Measurements from ENCODE around the gene DTD2. TPM values are rescaled to one million over a fixed set of nuclear protein-coding genes. Genes with fewer than 3 reads are reported as not detected.

Gene DTD2
- total and polyA plus RNA-seq, 2 of the 8 experiments (the other 6 are each of a cell fraction or from before 2014, with no cell fraction given), result 12.0 to 19.5 TPM

- Histone ChIP-seq H3K79me2 (ENCODE audit: control insufficient read depth in 1 of 2, insufficient read depth in 2 of 2, low read length in 2 of 2) (no peaks in the 10 kb centered on the region), H2BK120ac (replicated peaks; ENCODE audit: low read depth, low read length) (no peak overlapping the region), H3K9ac (replicated peaks in 1 of 4; ENCODE audit: extremely low read depth in 1 of 4, low read depth in 3 of 4, low read length in 3 of 4) (no peak overlapping the region), H3K27me3 (replicated peaks in 1 of 4; ENCODE audit: control insufficient read depth in 3 of 4, extremely low read depth in 1 of 4, insufficient read depth in 3 of 4, low read length in 3 of 4) (no peaks in the 10 kb centered on the region), H3K4ac (replicated peaks; ENCODE audit: insufficient read length, low read depth, low read length) (no peak overlapping the region), H3K9me3 (ENCODE audit: insufficient read depth in 2 of 2, low read depth in 1 of 2, low read length in 1 of 2) (no peaks in the 10 kb centered on the region), H4K5ac (ENCODE audit: insufficient read length, low read depth, low read length) (no peak overlapping the region), H4K20me1 (replicated peaks in 1 of 2; ENCODE audit: control insufficient read depth in 1 of 2, insufficient read depth in 2 of 2, low read length in 2 of 2) (no peaks in the 10 kb centered on the region), H2BK15ac (ENCODE audit: low read length) (no peak overlapping the region), H3K36me3 (ENCODE audit: control insufficient read depth in 2 of 4, insufficient read depth in 4 of 4, low read length in 3 of 4) (no peaks in the 10 kb centered on the region), H3K56ac (replicated peaks; ENCODE audit: insufficient read length, low read depth, low read length) (no peak overlapping the region), H2AFZ (ENCODE audit: low read length) (no peak overlapping the region), H2BK5ac (ENCODE audit: low read depth, low read length) (no peak overlapping the region), H3K18ac (ENCODE audit: extremely low read depth, low read length) (no peak overlapping the region), H3K4me1 (replicated peaks in 1 of 4; ENCODE audit: control insufficient read depth in 3 of 4, insufficient read depth in 4 of 4, low read length in 3 of 4) (no peaks in the 10 kb centered on the region), H2AK5ac (ENCODE audit: low read depth, low read length) (no peak overlapping the region), H3K23me2 (ENCODE audit: low read depth, low read length) (no peaks in the 10 kb centered on the region), H3K4me2 (ENCODE audit: insufficient read depth in 1 of 2, low read depth in 2 of 2, low read length in 2 of 2) (no peak overlapping the region), H3K23ac (ENCODE audit: insufficient read length) (no peak overlapping the region), H3K27ac (ENCODE audit: low read depth, low read length) (no peak overlapping the region), H2BK12ac (ENCODE audit: low read depth, low read length) (no peak overlapping the region), H3K79me1 (ENCODE audit: low read depth, low read length) (no peaks in the 10 kb centered on the region), H4K91ac (replicated peaks; ENCODE audit: insufficient read length, low read length) (no peak overlapping the region), H4K8ac (ENCODE audit: extremely low read depth, insufficient read depth, low read length) (no peak overlapping the region), H3K14ac (ENCODE audit: insufficient read length) (no peak overlapping the region), H3K4me3 (ENCODE audit: extremely low read depth in 1 of 4, insufficient read depth in 2 of 4, low read depth in 3 of 4, low read length in 4 of 4) (no peak overlapping the region), H2BK20ac (ENCODE audit: low read length) (no peak overlapping the region)
- 81% methylated on average over 3 of the region's 3 CpGs; no CpG with 5 or more reads in 1 of the 2 experiments for WGBS, 2 experiments (ENCODE audit: extremely low coverage in 1 of 2, insufficient coverage in 1 of 2, insufficient read length in 1 of 2, insufficient replicate concordance in 2 of 2, low coverage in 1 of 2, low lambda C conversion rate in 2 of 2, missing lambda C conversion rate in 1 of 2)
- DNase-seq (ENCODE audit: low read depth in 1 of 2, low spot score in 2 of 2), result no peak
- TF ChIP-seq ZNF274 (IDR thresholded peaks at IDR 0.05; ENCODE audit: borderline replicate concordance, extremely low read depth, low read length) (no peak), YY1 (IDR thresholded peaks at IDR 0.05; ENCODE audit: low read depth, low read length) (no peak), RBBP5 (IDR thresholded peaks at IDR 0.05; ENCODE audit: borderline replicate concordance, low read depth, low read length) (no peak), SRF (IDR thresholded peaks at IDR 0.05; ENCODE audit: low read depth, low read length) (no peak), EGR1 (IDR thresholded peaks at IDR 0.05; ENCODE audit: borderline replicate concordance, low read depth, low read length) (no peak), JUND (IDR thresholded peaks at IDR 0.05; ENCODE audit: low read length) (no peak)
- CTCF ChIA-PET (ENCODE audit: partially characterized antibody), result no interaction called here
- no peak for FAIRE-seq
- POLR2A ChIA-PET (ENCODE audit: partially characterized antibody), result no interaction called here
Measured at GRCh38 chr14:31479027-31479426, 21.7 kb upstream of the DTD2 start.
